DMS53 treated with DMSO at 0.1 percent for 48 hours (cell line): Measurements from ENCODE around the gene COL4A2.

Experiments
- DNase-seq: peaks from one replicate; lab custom pipeline; 2025; ENCODE audit not compliant: unreplicated experiment; lab: John Stamatoyannopoulos, UW

COL4A2 gene

GRCh38 chr13:110338441-110339101 lies 31.5 kb downstream of the COL4A2 start:
- no peak for DNase-seq

DNA sequence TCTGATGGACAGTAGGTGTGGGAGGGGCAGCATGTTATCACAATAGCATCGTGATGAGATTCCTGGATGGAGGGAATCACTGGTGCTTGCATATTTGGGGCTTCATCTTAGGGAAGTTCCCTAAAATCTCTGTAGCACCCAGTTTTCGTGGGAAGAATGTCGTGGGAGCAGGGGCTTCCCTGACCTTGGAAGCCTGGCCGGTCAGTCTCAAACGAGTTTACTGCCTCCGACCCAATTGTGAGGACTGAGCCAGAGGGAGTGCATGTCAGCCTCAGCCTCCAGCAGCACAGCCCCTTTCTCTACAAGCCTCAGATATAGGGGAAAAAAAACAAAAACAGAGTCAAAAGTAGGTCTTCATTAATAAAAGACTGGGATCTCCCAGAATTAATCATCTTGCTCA lies 32.2 kb downstream of the COL4A2 start:
- no peak for DNase-seq

- no peak for DNase-seq
Observed at GRCh38 chr13:110339975-110340550, 33.0 kb downstream of the COL4A2 start.

- no peak for DNase-seq
Observed at GRCh38 chr13:110340812-110341444, 33.8 kb downstream of the COL4A2 start.

- DNase-seq, result no peak
Observed at GRCh38 chr13:110341445-110342244, 34.6 kb downstream of the COL4A2 start.

DNA sequence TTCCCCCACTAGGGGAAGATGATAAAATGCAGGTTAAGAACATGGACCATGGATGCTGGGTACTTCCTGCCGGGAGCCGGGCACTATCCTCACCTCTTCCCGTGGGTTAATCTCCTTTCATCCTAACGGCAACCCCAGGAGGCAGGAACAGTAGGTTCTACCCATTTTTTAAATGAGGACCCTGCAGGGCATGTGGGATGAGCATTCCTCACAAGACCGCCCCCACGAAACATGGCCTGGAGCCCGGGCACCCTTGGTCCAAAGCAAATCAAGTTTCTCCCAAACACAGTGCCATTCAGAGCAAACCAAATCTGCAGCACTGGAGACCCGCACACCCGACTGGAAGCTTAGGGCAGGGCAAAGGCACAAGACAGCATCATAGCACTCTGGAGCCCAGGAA lies 35.4 kb downstream of the COL4A2 start:
- DNase-seq, result no peak

GRCh38 chr13:110343241-110343865 lies 36.3 kb downstream of the COL4A2 start:
- DNase-seq, result no peak

GRCh38 chr13:110344320-110344719 lies 37.2 kb downstream of the COL4A2 start:
- no peak for DNase-seq

DNA sequence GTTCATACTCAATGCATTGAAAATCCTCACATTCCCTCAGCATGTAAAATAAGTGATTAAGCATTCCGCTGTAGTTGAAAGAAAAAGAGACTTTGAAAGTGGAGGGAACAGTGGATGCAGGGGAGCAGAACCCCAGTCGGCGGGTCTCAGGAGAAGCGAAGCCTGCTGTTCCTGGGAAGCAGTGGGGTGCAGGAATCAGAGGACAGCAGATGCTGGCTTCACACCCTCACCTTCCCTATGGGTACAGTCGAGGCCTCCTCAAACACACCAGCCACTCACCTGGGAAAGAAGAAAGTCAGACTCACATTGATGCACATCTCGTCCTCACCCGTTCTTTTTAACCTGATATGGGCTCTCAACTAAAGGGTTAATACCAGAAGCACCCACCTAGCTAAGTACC lies 38.2 kb downstream of the COL4A2 start:
- no peak for DNase-seq

GRCh38 chr13:110345701-110346100 lies 38.6 kb downstream of the COL4A2 start:
- no peak for DNase-seq

DNA sequence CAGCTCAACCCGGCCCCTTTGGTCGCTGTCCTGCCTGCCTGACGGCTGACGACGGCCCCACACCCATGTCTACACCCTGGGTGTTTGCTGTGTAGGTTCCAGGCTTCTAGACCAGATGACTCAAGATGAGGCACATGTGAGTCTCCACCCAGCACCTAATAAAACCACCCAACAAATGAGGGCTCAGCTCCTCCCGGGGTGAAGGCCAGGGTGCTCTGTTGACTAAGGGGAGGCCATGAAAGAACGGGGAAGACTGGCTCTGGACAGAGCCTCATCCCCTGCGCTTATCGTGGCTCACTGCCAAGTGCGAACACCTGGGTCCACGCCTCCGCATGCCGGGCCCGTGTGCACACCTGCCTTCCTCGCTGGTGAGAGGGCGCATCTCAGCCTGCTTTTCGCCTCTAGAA lies 39.6 kb downstream of the COL4A2 start:
- peak; percentile 24 for DNase-seq

DNA sequence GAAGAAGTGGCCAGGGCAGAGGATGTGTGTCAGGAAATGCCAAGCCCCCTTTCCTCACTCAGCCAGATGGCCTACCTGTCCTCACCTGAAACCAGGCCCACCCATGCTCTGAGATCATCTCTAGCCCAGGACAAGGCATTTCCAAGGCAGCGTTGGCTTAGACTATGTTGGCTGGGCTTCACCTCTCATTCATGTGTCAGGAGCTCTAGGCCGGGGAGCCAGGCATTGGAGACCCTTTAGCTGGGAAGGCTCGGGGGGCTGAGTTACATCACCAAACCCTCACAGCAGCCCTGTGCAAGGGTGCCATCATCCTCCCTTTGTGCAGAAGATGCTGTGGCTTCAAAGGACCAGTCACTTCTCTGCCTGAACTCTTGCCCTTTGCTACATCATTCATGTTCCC lies 40.0 kb downstream of the COL4A2 start:
- DNase-seq, result no peak

GRCh38 chr13:110347535-110348308 lies 40.6 kb downstream of the COL4A2 start:
- DNase-seq, result no peak

DNA sequence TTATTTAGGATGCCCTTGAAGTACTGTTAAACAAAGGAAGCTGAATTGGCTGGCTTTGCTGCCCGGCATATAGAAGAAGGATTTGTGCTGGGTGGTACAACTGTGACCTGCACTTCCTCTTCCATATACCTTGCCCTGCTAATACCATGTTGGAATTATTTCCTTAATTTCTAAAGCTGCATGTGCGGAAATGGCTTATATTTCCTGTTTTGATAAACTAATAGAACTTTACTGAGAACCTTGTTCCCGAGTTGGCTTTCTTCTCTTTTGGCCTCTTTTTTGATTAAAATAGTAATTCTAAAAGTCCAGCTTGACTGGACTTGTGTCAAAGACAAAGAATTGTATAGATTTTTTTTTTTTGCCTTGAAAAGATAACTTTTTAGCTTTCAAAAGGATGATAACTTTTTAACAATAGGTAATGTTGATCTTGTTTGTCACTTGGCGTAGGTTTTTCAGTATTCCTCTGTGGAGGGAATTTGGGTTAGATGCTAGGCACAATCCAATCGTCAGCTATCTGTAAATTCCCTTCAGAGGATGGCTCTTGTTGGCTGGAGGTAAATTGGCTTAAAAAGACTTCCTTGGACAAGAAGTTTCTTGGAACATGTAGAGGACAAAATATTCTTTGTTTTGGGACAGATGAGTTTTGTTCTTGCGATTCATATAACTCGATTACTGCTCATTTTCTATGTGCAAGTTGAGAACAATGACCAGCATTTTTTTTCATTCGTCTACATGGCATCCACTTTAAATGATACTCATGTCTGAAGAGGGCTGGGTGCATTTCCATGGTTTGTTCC lies 41.4 kb downstream of the COL4A2 start:
- DNase-seq, result no peak

GRCh38 chr13:110349239-110349638 lies 42.2 kb downstream of the COL4A2 start:
- peak; percentile 65 for DNase-seq

- DNase-seq, result no peak
Observed at GRCh38 chr13:110350049-110350448, 43.0 kb downstream of the COL4A2 start.

- DNase-seq, result no peak
Observed at GRCh38 chr13:110350509-110350908, 43.4 kb downstream of the COL4A2 start.

- no peak for DNase-seq
Observed at GRCh38 chr13:110351636-110352420, 44.7 kb downstream of the COL4A2 start.

DNA sequence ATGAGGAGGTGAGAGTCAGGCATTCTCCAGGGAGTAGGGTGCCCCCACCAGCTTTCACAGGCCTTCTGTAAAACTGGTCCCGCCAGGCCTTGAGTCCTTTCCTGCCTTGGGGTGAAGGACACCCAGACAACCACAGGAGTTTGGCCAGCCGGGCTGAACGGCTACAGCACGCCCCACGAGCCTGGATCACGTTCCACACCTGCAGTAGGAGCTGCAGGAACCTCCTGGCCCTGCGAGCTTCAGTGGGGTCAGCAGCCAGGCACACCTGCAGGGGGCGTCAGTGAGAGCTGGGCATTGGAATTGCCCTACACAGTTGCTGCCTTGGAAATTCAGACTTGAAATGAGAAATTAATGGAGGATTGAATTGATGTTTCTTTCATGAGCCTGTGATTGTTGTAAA lies 45.7 kb downstream of the COL4A2 start:
- no peak for DNase-seq
